IMR-90 (cell line): Measurements from ENCODE around the gene DNMT3A. TPM values are rescaled to one million over a fixed set of nuclear protein-coding genes. Genes with fewer than 3 reads are reported as not detected.

Experiments used
- ATAC-seq: fragments of 200-7000 bp; cut with Tn5 transposase; 2 replicates; pipeline ENCODE4 v1.9.1; 2020; ENCODE audit warnings: low read depth, mild to moderate bottlenecking, moderate library complexity
- BruUV-seq: library from RNA; stranded (reverse); fragments of 400-500 nt; replicated peaks from 2 replicates; lab custom pipeline; 2021; lab: Mats Ljungman, UMichigan
- CTCF ChIA-PET: fragments of 300-600 bp; formaldehyde crosslinking; extraction: SDS; loops from one replicate; lab custom pipeline; 2021; ENCODE audit warnings: antibody characterized with exemption; lab: Yijun Ruan, JAX
- POLR2A ChIA-PET: fragments of 300-600 bp; sonication (Branson Sonifier 250); formaldehyde crosslinking; loops from one replicate; lab custom pipeline; 2022; ENCODE audit warnings: antibody characterized with exemption; ENCODE audit not compliant: unreplicated experiment; lab: Charles Lee
- DNase-seq: peaks from one replicate; pipeline ENCODE4 v3.0.0; 2013
- H2AFZ ChIP-seq: replicated peaks from 2 replicates; pipeline ENCODE3; 2013; ENCODE audit warnings: low read length, mild to moderate bottlenecking; ENCODE audit not compliant: poor library complexity
- H2AK5ac ChIP-seq: 2 replicates; pipeline ENCODE4 v1.6.1; 2013; ENCODE audit warnings: low read depth, low read length, inconsistent platforms
- H2AK9ac ChIP-seq: replicated peaks from 2 replicates; pipeline ENCODE3; 2013; ENCODE audit warnings: mild to moderate bottlenecking, low read depth, low read length, moderate library complexity; ENCODE audit not compliant: poor library complexity
- H2BK120ac ChIP-seq: 2 replicates; pipeline ENCODE4 v1.6.1; 2013; ENCODE audit warnings: low read depth, low read length, inconsistent platforms
- H2BK15ac ChIP-seq: 3 replicates; pipeline ENCODE4 v1.6.1; 2013; ENCODE audit warnings: low read depth, low read length, inconsistent platforms
- H2BK20ac ChIP-seq: 2 replicates; pipeline ENCODE4 v1.6.1; 2013; ENCODE audit warnings: low read depth, mild to moderate bottlenecking, inconsistent platforms, low read length, moderate library complexity
- H2BK5ac ChIP-seq: 2 replicates; pipeline ENCODE4 v1.6.1; 2013; ENCODE audit warnings: mild to moderate bottlenecking, low read depth, low read length, inconsistent platforms; ENCODE audit not compliant: poor library complexity, severe bottlenecking
- H3K14ac ChIP-seq: replicated peaks from 2 replicates; pipeline ENCODE4 v1.6.1; 2013; ENCODE audit warnings: low read depth, low read length, inconsistent platforms
- H3K18ac ChIP-seq: 2 replicates; pipeline ENCODE4 v1.6.1; 2013; ENCODE audit warnings: low read depth, low read length, control low read depth
- H3K23ac ChIP-seq: 2 replicates; pipeline ENCODE4 v1.6.1; 2013; ENCODE audit warnings: low read depth, low read length, inconsistent platforms
- H3K27ac ChIP-seq: 2 replicates; pipeline ENCODE4 v1.5.1; 2013; ENCODE audit warnings: mild to moderate bottlenecking, control low read depth, low read length; ENCODE audit not compliant: insufficient read depth
- H3K27me3 ChIP-seq: 2 replicates; pipeline ENCODE4 v1.6.1; 2013; ENCODE audit warnings: low read length; ENCODE audit not compliant: control insufficient read depth, insufficient read depth
- H3K36me3 ChIP-seq: 2 replicates; pipeline ENCODE4 v1.6.1; 2013; ENCODE audit warnings: low read length, mixed read lengths; ENCODE audit not compliant: control insufficient read depth, insufficient read depth
- H3K4ac ChIP-seq: 2 replicates; pipeline ENCODE4 v1.6.1; 2013; ENCODE audit warnings: low read depth, low read length, inconsistent platforms
- H3K4me1 ChIP-seq: 2 replicates; pipeline ENCODE4 v1.6.1; 2013; ENCODE audit warnings: low read length, mixed read lengths; ENCODE audit not compliant: control insufficient read depth, insufficient read depth
- H3K4me2 ChIP-seq: 2 replicates; pipeline ENCODE4 v1.6.1; 2013; ENCODE audit warnings: low read depth, mild to moderate bottlenecking, control low read depth, low read length, moderate library complexity
- H3K4me3 ChIP-seq: 2 replicates; pipeline ENCODE4 v1.5.1; 2013; ENCODE audit warnings: low read depth, mild to moderate bottlenecking, control low read depth, low read length, moderate library complexity; ENCODE audit not compliant: insufficient read depth
- H3K56ac ChIP-seq: 2 replicates; pipeline ENCODE4 v1.6.1; 2013; ENCODE audit warnings: low read length, inconsistent platforms; ENCODE audit not compliant: insufficient read depth; ENCODE audit errors: extremely low read depth
- H3K79me1 ChIP-seq, 2 experiments: 2 replicates each; pipeline ENCODE4 v1.6.1; 2013; ENCODE audit warnings: low read length in 2 of 2, inconsistent platforms in 1 of 2, low read depth in 1 of 2
- H3K9ac ChIP-seq: 2 replicates; pipeline ENCODE4 v1.6.1; 2013; ENCODE audit warnings: low read depth, low read length, control low read depth
- H3K9me1 ChIP-seq: 2 replicates; pipeline ENCODE4 v1.6.1; 2013; ENCODE audit warnings: low read length, inconsistent platforms; ENCODE audit not compliant: insufficient read depth
- H3K9me3 ChIP-seq: 2 replicates; pipeline ENCODE4 v1.6.1; 2013; ENCODE audit warnings: low read length; ENCODE audit not compliant: control insufficient read depth, insufficient read depth
- H4K20me1 ChIP-seq: 2 replicates; pipeline ENCODE4 v1.6.1; 2013; ENCODE audit warnings: low read length, inconsistent platforms; ENCODE audit not compliant: insufficient read depth
- H4K5ac ChIP-seq: 2 replicates; pipeline ENCODE4 v1.6.1; 2013; ENCODE audit warnings: mild to moderate bottlenecking, low read depth, low read length, control low read depth
- H4K8ac ChIP-seq, 2 experiments: 2 replicates each; pipeline ENCODE4 v1.6.1; 2013; ENCODE audit warnings: low read depth in 2 of 2, low read length in 2 of 2, control low read depth in 1 of 2, inconsistent platforms in 1 of 2
- H4K91ac ChIP-seq: 2 replicates; pipeline ENCODE4 v1.6.1; 2013; ENCODE audit warnings: low read depth, low read length, inconsistent platforms; ENCODE audit not compliant: insufficient read depth
- CEBPB ChIP-seq: IDR thresholded peaks from 2 replicates; pipeline ENCODE4 v1.6.1; 2012; ENCODE audit warnings: low read depth, low read length, improper control_type of control experiment
- SMC3 ChIP-seq: fragments of 150-350 bp; IDR thresholded peaks from 2 replicates; pipeline ENCODE4 v1.6.1; 2016; ENCODE audit warnings: low read depth, mild to moderate bottlenecking, antibody characterized with exemption, low read length, moderate library complexity
- WGBS, 2 experiments: methylation state at CpG; one replicate each; pipeline versions ENCODE4 v1.1.5 to v1.1.7; 2013; ENCODE audit warnings: missing lambda C conversion rate in 2 of 2; ENCODE audit not compliant: insufficient read length in 1 of 2; ENCODE audit errors: extremely low coverage in 2 of 2; 5-methylcytosine and 5-hydroxymethylcytosine counted together
- dilution Hi-C: fragments of 300-500 bp; cut with HindIII; formaldehyde crosslinking; loops from one replicate; pipeline ENCODE4 v1.14.3; 2018; ENCODE audit warnings: low sequenced_read_pairs; ENCODE audit not compliant: unreplicated experiment
- in situ Hi-C: fragments of 300-500 bp; cut with MboI; formaldehyde crosslinking; loops from 3 replicates; pipeline ENCODE4 v1.14.3; 2019; ENCODE audit warnings: low sequenced_read_pairs, inconsistent platforms, mixed read lengths
- intact Hi-C: fragments of 100-400 bp; cut with micrococcal nuclease; formaldehyde crosslinking; loops from 2 replicates; pipeline ENCODE4 v1.10.0; 2022
- polyA plus RNA-seq, 3 experiments: library from polyadenylated mRNA; depleted of rRNA; stranded (reverse); fragments of >200 nt; gene quantifications; 2 replicates each; pipeline ENCODE4 v1.2.3, GENCODE V29; 2012; ENCODE audit warnings: low replicate concordance in 1 of 3
- total RNA-seq: library from RNA; depleted of rRNA; stranded (reverse); fragments of >200 nt; gene quantifications from 2 replicates; pipeline ENCODE4 v1.2.3, GENCODE V29; 2012

The DNMT3A gene
- total and polyA plus RNA-seq, 2 of the 4 experiments (the other 2 are of a cell fraction), result 4.4 to 9.7 TPM

DNA sequence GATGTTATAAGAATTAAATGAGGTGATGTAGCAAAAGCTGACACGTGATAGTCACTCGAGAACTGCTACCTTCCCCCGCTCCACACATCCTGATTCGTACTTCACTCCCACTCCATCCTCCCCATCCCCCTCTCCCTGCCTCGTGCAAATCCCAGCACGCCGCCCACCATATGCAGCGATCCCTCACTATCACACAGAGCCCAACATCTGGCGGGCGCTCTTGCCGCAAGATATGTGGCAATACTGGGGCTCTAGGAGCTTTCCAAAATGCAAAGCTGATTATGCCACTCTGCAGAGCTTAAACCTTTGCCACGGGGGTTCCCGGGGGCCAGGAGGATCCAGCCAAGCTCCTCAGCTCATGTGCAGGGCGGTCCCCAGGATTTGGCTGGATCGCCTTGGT lies 37.4 kb downstream of the DNMT3A start:
- Histone ChIP-seq H4K20me1 (peaks cover 35% of the 10 kb centered on the region), H2AK9ac (no peak overlapping the region), H2AK5ac (no peak overlapping the region), H2AFZ (no peak overlapping the region), H3K56ac (no peak overlapping the region), H3K18ac (no peak overlapping the region), H3K9me3 (no peaks in the 10 kb centered on the region), H3K14ac (no peak overlapping the region), H2BK5ac (no peak overlapping the region), H2BK120ac (no peak overlapping the region), H4K5ac (no peak overlapping the region), H3K79me1 (peaks cover 0 to 5% of the 10 kb centered on the region in 2 experiments; a peak in 1 of 4 replicates), H3K9me1 (peaks cover 8% of the 10 kb centered on the region), H2BK20ac (no peak overlapping the region), H3K4me3 (no peak overlapping the region), H4K8ac (no peak overlapping the region), H3K4me2 (no peak overlapping the region), H3K23ac (no peak overlapping the region), H3K4me1 (peaks cover 12% of the 10 kb centered on the region), H3K36me3 (peaks cover 35% of the 10 kb centered on the region), H3K27me3 (no peaks in the 10 kb centered on the region), H3K27ac (no peak overlapping the region), H3K4ac (no peak overlapping the region), H3K9ac (no peak overlapping the region), H4K91ac (no peak overlapping the region), H2BK15ac (no peak overlapping the region)
- intact Hi-C loops, result loop anchor here (10.0 kb wide), 1 partner anchor 360 kb away; no protein-coding TSS in a partner anchor
- dilution Hi-C loops, result no loop called here
- ATAC-seq, result no peak
- 62% methylated on average over 7 of the region's 15 CpGs; no CpG with 5 or more reads in 1 of the 2 experiments for WGBS, 2 experiments
- peak; percentile 26 for DNase-seq
- POLR2A ChIA-PET, result no interaction called here
- no TSS peak for BruUV-seq
- in situ Hi-C loops, result no loop called here
- CTCF ChIA-PET, result no interaction called here
- TF ChIP-seq SMC3 (no peak), CEBPB (peak; percentile 75)
